AG04449 (cell line): ENCODE results near the gene PDE2A.

Source experiments
- CTCF ChIA-PET: fragments of 350-600 bp; formaldehyde crosslinking; extraction: SDS; loops from one replicate; lab custom pipeline; 2021; ENCODE audit warnings: antibody characterized with exemption; lab: Yijun Ruan, JAX
- POLR2A ChIA-PET: fragments of 400-600, 350-600 bp; formaldehyde crosslinking; extraction: SDS; loops from one replicate; lab custom pipeline; 2020; ENCODE audit warnings: antibody characterized with exemption, inconsistent platforms; lab: Yijun Ruan, JAX
- DNase-seq: peaks from one replicate; pipeline ENCODE4 v3.0.0-alpha.2; 2010; ENCODE audit warnings: low read depth, low spot score
- H3K4me3 ChIP-seq: 2 replicates; pipeline ENCODE4 v1.5.1; 2011; ENCODE audit warnings: low read depth, mild to moderate bottlenecking, control low read depth, low read length
- TF ChIP-seq, protein P1 (sequence below): IDR thresholded peaks from one replicate; pipeline ENCODE4 v1.5.1; 2011; ENCODE audit warnings: mild to moderate bottlenecking, moderate library complexity, low read length, control low read depth, inconsistent platforms; ENCODE audit not compliant: insufficient read depth; ENCODE audit errors: missing control alignments

PDE2A gene

GRCh38 chr11:72707032-72707431, 32.8 kb upstream of the PDE2A start:
- TF ChIP-seq, protein P1, sequence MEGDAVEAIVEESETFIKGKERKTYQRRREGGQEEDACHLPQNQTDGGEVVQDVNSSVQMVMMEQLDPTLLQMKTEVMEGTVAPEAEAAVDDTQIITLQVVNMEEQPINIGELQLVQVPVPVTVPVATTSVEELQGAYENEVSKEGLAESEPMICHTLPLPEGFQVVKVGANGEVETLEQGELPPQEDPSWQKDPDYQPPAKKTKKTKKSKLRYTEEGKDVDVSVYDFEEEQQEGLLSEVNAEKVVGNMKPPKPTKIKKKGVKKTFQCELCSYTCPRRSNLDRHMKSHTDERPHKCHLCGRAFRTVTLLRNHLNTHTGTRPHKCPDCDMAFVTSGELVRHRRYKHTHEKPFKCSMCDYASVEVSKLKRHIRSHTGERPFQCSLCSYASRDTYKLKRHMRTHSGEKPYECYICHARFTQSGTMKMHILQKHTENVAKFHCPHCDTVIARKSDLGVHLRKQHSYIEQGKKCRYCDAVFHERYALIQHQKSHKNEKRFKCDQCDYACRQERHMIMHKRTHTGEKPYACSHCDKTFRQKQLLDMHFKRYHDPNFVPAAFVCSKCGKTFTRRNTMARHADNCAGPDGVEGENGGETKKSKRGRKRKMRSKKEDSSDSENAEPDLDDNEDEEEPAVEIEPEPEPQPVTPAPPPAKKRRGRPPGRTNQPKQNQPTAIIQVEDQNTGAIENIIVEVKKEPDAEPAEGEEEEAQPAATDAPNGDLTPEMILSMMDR = no peak
- ChIA-PET CTCF (interaction anchor here (1.5 to 2.4 kb wide), 3 partner anchors 9 to 87 kb away, joined by 3 to 14 read pairs (median 4); partner anchors contain the start of gene STARD10), POLR2A (no interaction called here)
- no peak for DNase-seq
- no peak overlapping the region for H3K4me3 ChIP-seq

GRCh38 chr11:72706579-72706978, 32.4 kb upstream of the PDE2A start:
- no peak for DNase-seq
- TF ChIP-seq, protein P1 = no peak
- no peak overlapping the region for H3K4me3 ChIP-seq
- CTCF ChIA-PET = interaction anchor here (1.5 to 2.4 kb wide), 4 partner anchors 9 to 87 kb away, joined by 3 to 14 read pairs (median 4); partner anchors contain the start of gene STARD10
- POLR2A ChIA-PET = no interaction called here

GRCh38 chr11:72705442-72706365, 31.5 kb upstream of the PDE2A start:
- TF ChIP-seq, protein P1 = no peak
- DNase-seq = no peak
- no peak overlapping the region for H3K4me3 ChIP-seq
- CTCF ChIA-PET = interaction anchor here (1.6 to 2.4 kb wide), 3 partner anchors 20 to 88 kb away, joined by 3 to 14 read pairs (median 5); partner anchors contain the start of gene STARD10
- POLR2A ChIA-PET = no interaction called here

- POLR2A ChIA-PET = no interaction called here
- H3K4me3 ChIP-seq = no peak overlapping the region
- CTCF ChIA-PET = interaction anchor here (1.7 to 4.4 kb wide), 5 partner anchors 20 to 234 kb away, joined by 5 to 26 read pairs (median 9); no protein-coding TSS in a partner anchor
- DNase-seq = no peak
- TF ChIP-seq, protein P1 = no peak
Observed at GRCh38 chr11:72704783-72705265, 30.6 kb upstream of the PDE2A start.

- no peak overlapping the region for H3K4me3 ChIP-seq
- CTCF ChIA-PET = interaction anchor here (0.9 to 4.4 kb wide), 11 partner anchors 13 to 477 kb away, joined by 3 to 26 read pairs (median 5); partner anchors contain the start of gene STARD10
Observed at GRCh38 chr11:72704028-72704782, 30.0 kb upstream of the PDE2A start.

More at GRCh38 chr11:72704028-72704782, 30.0 kb upstream of the PDE2A start:
- TF ChIP-seq, protein P1 = peak; percentile 0
- DNase-seq = no peak
- POLR2A ChIA-PET = interaction anchor here (0.8 to 1.0 kb wide), 2 partner anchors 13 to 18 kb away, joined by 3 read pairs; no protein-coding TSS in a partner anchor
